ENCODE results near the gene OSBPL1A.

The OSBPL1A gene

GRCh38 chr18:24293254-24293653, 104.4 kb downstream of the OSBPL1A start:
- 86% methylated on average over 12 of the region's 12 CpGs for WGBS
- H3K27me3 ChIP-seq (ENCODE audit: insufficient read depth, low read length) = no peaks in the 10 kb centered on the region
- H3K9me3 ChIP-seq (ENCODE audit: insufficient read depth, low read depth, low read length) = no peaks in the 10 kb centered on the region
- no peak overlapping the region for H3K27ac ChIP-seq (ENCODE audit: low read depth, low read length)
- H3K9ac ChIP-seq (ENCODE audit: low read depth, low read length) = no peak overlapping the region
- no peaks in the 10 kb centered on the region for H3K4me1 ChIP-seq (ENCODE audit: insufficient read depth, low read length)
- H3K4me3 ChIP-seq (ENCODE audit: low read length) = no peak overlapping the region
- no peaks in the 10 kb centered on the region for H3K36me3 ChIP-seq (ENCODE audit: insufficient read depth, low read length)

GRCh38 chr18:24278591-24278990, 119.0 kb downstream of the OSBPL1A start:
- WGBS = 95% methylated on average over 2 of the region's 3 CpGs
- Histone ChIP-seq H3K9me3 (ENCODE audit: insufficient read depth, low read depth, low read length) (0 out of 2 replicates have a peak, but pooled peaks cover 3% of the 10 kb centered on the region), H3K27ac (ENCODE audit: low read depth, low read length) (no peak overlapping the region)

GRCh38 chr18:24277516-24278195, 120.0 kb downstream of the OSBPL1A start:
- no peak overlapping the region for H3K9ac ChIP-seq (ENCODE audit: low read depth, low read length)
- H3K36me3 ChIP-seq (ENCODE audit: insufficient read depth, low read length) = peaks cover 11% of the 10 kb centered on the region
- 91% methylated on average over 4 of the region's 4 CpGs for WGBS

More at GRCh38 chr18:24278591-24278990, 119.0 kb downstream of the OSBPL1A start:
- peaks cover 11% of the 10 kb centered on the region for H3K36me3 ChIP-seq (ENCODE audit: insufficient read depth, low read length)
- no peak overlapping the region for H3K9ac ChIP-seq (ENCODE audit: low read depth, low read length)
- H3K4me1 ChIP-seq (ENCODE audit: insufficient read depth, low read length) = no peaks in the 10 kb centered on the region
- H3K4me3 ChIP-seq (ENCODE audit: low read length) = no peak overlapping the region
- no peaks in the 10 kb centered on the region for H3K27me3 ChIP-seq (ENCODE audit: insufficient read depth, low read length)

GRCh38 chr18:24276994-24277393, 120.6 kb downstream of the OSBPL1A start:
- H3K4me1 ChIP-seq (ENCODE audit: insufficient read depth, low read length) = peaks cover 4% of the 10 kb centered on the region; the same call in 1 of the 2 replicates
- no peaks in the 10 kb centered on the region for H3K27me3 ChIP-seq (ENCODE audit: insufficient read depth, low read length)
- 0 out of 2 replicates have a peak, but pooled peaks cover under 1% of the 10 kb centered on the region for H3K9me3 ChIP-seq (ENCODE audit: insufficient read depth, low read depth, low read length)
- H3K36me3 ChIP-seq (ENCODE audit: insufficient read depth, low read length) = peaks cover 7% of the 10 kb centered on the region
- H3K27ac ChIP-seq (ENCODE audit: low read depth, low read length) = no peak overlapping the region
- no peak overlapping the region for H3K4me3 ChIP-seq (ENCODE audit: low read length)
- no peak overlapping the region for H3K9ac ChIP-seq (ENCODE audit: low read depth, low read length)

More at GRCh38 chr18:24277516-24278195, 120.0 kb downstream of the OSBPL1A start:
- no peaks in the 10 kb centered on the region for H3K4me1 ChIP-seq (ENCODE audit: insufficient read depth, low read length)
- no peak overlapping the region for H3K4me3 ChIP-seq (ENCODE audit: low read length)
- H3K27ac ChIP-seq (ENCODE audit: low read depth, low read length) = no peak overlapping the region
- 0 out of 2 replicates have a peak, but pooled peaks cover 3% of the 10 kb centered on the region for H3K9me3 ChIP-seq (ENCODE audit: insufficient read depth, low read depth, low read length)
- no peaks in the 10 kb centered on the region for H3K27me3 ChIP-seq (ENCODE audit: insufficient read depth, low read length)

- Histone ChIP-seq H3K27me3 (ENCODE audit: insufficient read depth, low read length) (no peaks in the 10 kb centered on the region), H3K36me3 (ENCODE audit: insufficient read depth, low read length) (no peaks in the 10 kb centered on the region), H3K4me1 (ENCODE audit: insufficient read depth, low read length) (peaks cover 13% of the 10 kb centered on the region; the same call in 1 of the 2 replicates), H3K4me3 (ENCODE audit: low read length) (no peak overlapping the region), H3K9me3 (ENCODE audit: insufficient read depth, low read depth, low read length) (no peaks in the 10 kb centered on the region), H3K9ac (ENCODE audit: low read depth, low read length) (no peak overlapping the region), H3K27ac (ENCODE audit: low read depth, low read length) (no peak overlapping the region)
- 95% methylated on average over 3 of the region's 3 CpGs for WGBS
Measured at GRCh38 chr18:24274837-24275236, 122.8 kb downstream of the OSBPL1A start.

GRCh38 chr18:24273596-24273995, 124.0 kb downstream of the OSBPL1A start:
- Histone ChIP-seq H3K9me3 (ENCODE audit: insufficient read depth, low read depth, low read length) (no peaks in the 10 kb centered on the region), H3K27ac (ENCODE audit: low read depth, low read length) (no peak overlapping the region), H3K27me3 (ENCODE audit: insufficient read depth, low read length) (no peaks in the 10 kb centered on the region), H3K9ac (ENCODE audit: low read depth, low read length) (no peak overlapping the region), H3K4me1 (ENCODE audit: insufficient read depth, low read length) (peaks cover 22% of the 10 kb centered on the region), H3K4me3 (ENCODE audit: low read length) (no peak overlapping the region), H3K36me3 (ENCODE audit: insufficient read depth, low read length) (no peaks in the 10 kb centered on the region)
- 100% methylated on average over 2 of the region's 2 CpGs for WGBS

GRCh38 chr18:24272229-24272525, 125.4 kb downstream of the OSBPL1A start:
- WGBS = 3% methylated on average over 9 of the region's 9 CpGs
- H3K4me3 ChIP-seq (ENCODE audit: low read length) = peak overlapping the region; percentile 75
- peak overlapping the region; percentile 67 for H3K9ac ChIP-seq (ENCODE audit: low read depth, low read length)
- peaks cover 24% of the 10 kb centered on the region for H3K4me1 ChIP-seq (ENCODE audit: insufficient read depth, low read length)
- H3K27ac ChIP-seq (ENCODE audit: low read depth, low read length) = peak overlapping the region; percentile 14; the same call in 1 of the 2 replicates
- no peaks in the 10 kb centered on the region for H3K9me3 ChIP-seq (ENCODE audit: insufficient read depth, low read depth, low read length)
- no peaks in the 10 kb centered on the region for H3K36me3 ChIP-seq (ENCODE audit: insufficient read depth, low read length)
- H3K27me3 ChIP-seq (ENCODE audit: insufficient read depth, low read length) = no peaks in the 10 kb centered on the region

- under 1% methylated on average over 96 of the region's 96 CpGs for WGBS
- peaks cover 27% of the 10 kb centered on the region for H3K4me1 ChIP-seq (ENCODE audit: insufficient read depth, low read length)
- H3K36me3 ChIP-seq (ENCODE audit: insufficient read depth, low read length) = no peaks in the 10 kb centered on the region
- H3K27me3 ChIP-seq (ENCODE audit: insufficient read depth, low read length) = no peaks in the 10 kb centered on the region
- peak overlapping the region; percentile 56; the same call in 1 of the 2 replicates for H3K27ac ChIP-seq (ENCODE audit: low read depth, low read length)
- peak overlapping the region; percentile 75 for H3K4me3 ChIP-seq (ENCODE audit: low read length)
- H3K9ac ChIP-seq (ENCODE audit: low read depth, low read length) = peak overlapping the region; percentile 67
- H3K9me3 ChIP-seq (ENCODE audit: insufficient read depth, low read depth, low read length) = no peaks in the 10 kb centered on the region
Measured at GRCh38 chr18:24271381-24272228, 126.0 kb downstream of the OSBPL1A start.

GRCh38 chr18:24270937-24271380, 126.7 kb downstream of the OSBPL1A start:
- Histone ChIP-seq H3K27me3 (ENCODE audit: insufficient read depth, low read length) (no peaks in the 10 kb centered on the region), H3K36me3 (ENCODE audit: insufficient read depth, low read length) (no peaks in the 10 kb centered on the region), H3K4me1 (ENCODE audit: insufficient read depth, low read length) (peaks cover 34% of the 10 kb centered on the region), H3K27ac (ENCODE audit: low read depth, low read length) (no peak overlapping the region), H3K9me3 (ENCODE audit: insufficient read depth, low read depth, low read length) (no peaks in the 10 kb centered on the region), H3K4me3 (ENCODE audit: low read length) (peak overlapping the region; percentile 75), H3K9ac (ENCODE audit: low read depth, low read length) (peak overlapping the region; percentile 67)
- WGBS = 1% methylated on average over 9 of the region's 9 CpGs

- WGBS = 31% methylated on average over 4 of the region's 4 CpGs
- Histone ChIP-seq H3K9me3 (ENCODE audit: insufficient read depth, low read depth, low read length) (no peaks in the 10 kb centered on the region), H3K27me3 (ENCODE audit: insufficient read depth, low read length) (no peaks in the 10 kb centered on the region), H3K9ac (ENCODE audit: low read depth, low read length) (peak overlapping the region; percentile 67), H3K36me3 (ENCODE audit: insufficient read depth, low read length) (no peaks in the 10 kb centered on the region), H3K4me1 (ENCODE audit: insufficient read depth, low read length) (peaks cover 39% of the 10 kb centered on the region), H3K27ac (ENCODE audit: low read depth, low read length) (no peak overlapping the region), H3K4me3 (ENCODE audit: low read length) (peak overlapping the region; percentile 75)
Measured at GRCh38 chr18:24270358-24270936, 127.2 kb downstream of the OSBPL1A start.

Measured in HUES64 (cell line).